CD4-positive, alpha-beta T cell (primary cell): ENCODE measurements around the gene HECW1. TPM values are rescaled to one million over a fixed set of nuclear protein-coding genes. Genes with fewer than 3 reads are reported as not detected.

Source experiments
- ATAC-seq: fragments of 200-7000 bp; cut with Tn5 transposase; one replicate; pipeline ENCODE4 v1.10.0; 2022; ENCODE audit warnings: mild to moderate bottlenecking; ENCODE audit not compliant: poor library complexity
- CTCF ChIA-PET: fragments of 350-600 bp; sonication (Branson Sonifier 250); formaldehyde crosslinking; loops from one replicate; lab custom pipeline; 2021; ENCODE audit warnings: antibody characterized with exemption, inconsistent platforms; lab: Charles Lee
- POLR2A ChIA-PET: fragments of 350-600 bp; sonication (Branson Sonifier 250); formaldehyde crosslinking; loops from one replicate; lab custom pipeline; 2021; ENCODE audit warnings: antibody characterized with exemption, inconsistent platforms; lab: Charles Lee
- DNase-seq, 14 experiments: peaks; one replicate each; pipeline ENCODE4 v3.0.0-alpha.2; 2013 to 2020; ENCODE audit warnings: mixed read lengths in 2 of 14
- H3K27ac ChIP-seq, 2 donors: one replicate each; pipeline versions ENCODE4 v1.5.1 to v1.7.0; 2013; ENCODE audit warnings: low read length in 2 of 2, low read depth in 1 of 2, mild to moderate bottlenecking in 1 of 2
- H3K27me3 ChIP-seq, 2 experiments: 1 replicate in 1 of 2; 2 replicates in 1 of 2; pipeline versions ENCODE4 v1.6.1 to v1.7.0; 2013; ENCODE audit warnings: low read length in 2 of 2, control low read depth in 1 of 2, mild to moderate bottlenecking in 1 of 2, moderate library complexity in 1 of 2; ENCODE audit not compliant: insufficient read depth in 2 of 2, control insufficient read depth in 1 of 2
- H3K36me3 ChIP-seq: one replicate; pipeline ENCODE4 v1.6.1; 2013; ENCODE audit warnings: low read length, control low read depth; ENCODE audit not compliant: insufficient read depth
- H3K4me1 ChIP-seq: one replicate; pipeline ENCODE4 v1.6.1; 2013; ENCODE audit warnings: low read length, control low read depth; ENCODE audit not compliant: insufficient read depth
- H3K4me3 ChIP-seq: one replicate; pipeline ENCODE4 v1.5.1; 2013; ENCODE audit warnings: mild to moderate bottlenecking, low read length, moderate library complexity
- H3K9me3 ChIP-seq, 2 experiments: 1 replicate in 1 of 2; 2 replicates in 1 of 2; pipeline versions ENCODE4 v1.6.1 to v1.7.0; 2013; ENCODE audit warnings: low read length in 2 of 2, mild to moderate bottlenecking in 2 of 2, control low read depth in 1 of 2, moderate library complexity in 1 of 2; ENCODE audit not compliant: control insufficient read depth in 1 of 2, insufficient read depth in 1 of 2
- H3K27ac Mint-ChIP-seq: one replicate; pipeline ENCODE4 v1.8.0; 2020; ENCODE audit warnings: mixed read lengths
- H3K27me3 Mint-ChIP-seq: one replicate; pipeline ENCODE4 v1.8.0; 2021; ENCODE audit warnings: mixed read lengths
- H3K36me3 Mint-ChIP-seq: one replicate; pipeline ENCODE4 v1.8.0; 2021; ENCODE audit warnings: low read depth, mixed read lengths
- H3K4me1 Mint-ChIP-seq: one replicate; pipeline ENCODE4 v1.8.0; 2021; ENCODE audit warnings: low read depth, mixed read lengths
- H3K4me3 Mint-ChIP-seq: one replicate; pipeline ENCODE4 v1.8.0; 2020; ENCODE audit warnings: mild to moderate bottlenecking, mixed read lengths
- H3K9me3 Mint-ChIP-seq: one replicate; pipeline ENCODE4 v1.8.0; 2020; ENCODE audit warnings: mixed read lengths
- CTCF ChIP-seq: fragments of 200-600 bp; IDR thresholded peaks from one replicate; pipeline ENCODE4 v1.8.0; 2022; ENCODE audit warnings: antibody characterized with exemption, mild to moderate bottlenecking
- intact Hi-C, 2 experiments: fragments of 100-400 bp; cut with DNase I in 1 of 2; cut with micrococcal nuclease in 1 of 2; formaldehyde crosslinking; loops; one replicate each; pipeline versions ENCODE4 v1.15.1 to v1.9.0; 2023 to 2025; cut with DNase I, micrococcal nuclease
- total RNA-seq, 174 experiments: library from RNA in 2 of 174; stranded (reverse) in 2 of 174; gene quantifications; one replicate each; pipeline ENCODE4 v1.2.3 and lab custom pipeline; 2021 to 2026

Gene HECW1
- total RNA-seq, 2 experiments from 2014 or later, result not detected

GRCh38 chr7:43377196-43377960 lies 264.9 kb downstream of the HECW1 start:
- H3K9me3 Mint-ChIP-seq, result no peaks in the 10 kb centered on the region
- no peak overlapping the region for H3K4me3 Mint-ChIP-seq
- Histone ChIP-seq H3K36me3 (no peaks in the 10 kb centered on the region), H3K4me1 (no peaks in the 10 kb centered on the region), H3K9me3 (no peaks in the 10 kb centered on the region), H3K27me3 (peaks cover 0 to 3% of the 10 kb centered on the region in 2 experiments), H3K4me3 (no peak overlapping the region), H3K27ac (no peak overlapping the region)
- H3K27ac Mint-ChIP-seq, result no peak overlapping the region
- no peaks in the 10 kb centered on the region for H3K4me1 Mint-ChIP-seq
- no peaks in the 10 kb centered on the region for H3K36me3 Mint-ChIP-seq
- TF ChIP-seq CTCF, result no peak
- ChIA-PET CTCF (no interaction called here), POLR2A (no interaction called here)
- no peak for DNase-seq
- ATAC-seq, result no peak
- intact Hi-C loops, result no loop called here
- H3K27me3 Mint-ChIP-seq, result peaks cover 27% of the 10 kb centered on the region

- ChIA-PET CTCF (no interaction called here), POLR2A (no interaction called here)
- intact Hi-C loops, result no loop called here
- ATAC-seq (no peak), DNase-seq (no peak)
- Histone ChIP-seq H3K27me3 (peaks cover 0 to 3% of the 10 kb centered on the region in 2 experiments), H3K4me3 (no peak overlapping the region), H3K27ac (no peak overlapping the region), H3K4me1 (no peaks in the 10 kb centered on the region), H3K36me3 (no peaks in the 10 kb centered on the region), H3K9me3 (no peaks in the 10 kb centered on the region)
- Mint-ChIP-seq H3K9me3 (no peaks in the 10 kb centered on the region), H3K4me3 (no peak overlapping the region), H3K27ac (no peak overlapping the region), H3K36me3 (no peaks in the 10 kb centered on the region), H3K4me1 (no peaks in the 10 kb centered on the region), H3K27me3 (peaks cover 29% of the 10 kb centered on the region)
- no peak for TF ChIP-seq CTCF
Measured at GRCh38 chr7:43379210-43379609, 266.8 kb downstream of the HECW1 start.

GRCh38 chr7:43384616-43385308 lies 272.3 kb downstream of the HECW1 start:
- Mint-ChIP-seq H3K4me1 (no peaks in the 10 kb centered on the region), H3K4me3 (no peak overlapping the region), H3K9me3 (no peaks in the 10 kb centered on the region), H3K27ac (no peak overlapping the region), H3K27me3 (peaks cover 29% of the 10 kb centered on the region), H3K36me3 (no peaks in the 10 kb centered on the region)
- Histone ChIP-seq H3K27me3 (no peaks in the 10 kb centered on the region), H3K4me1 (no peaks in the 10 kb centered on the region), H3K27ac (no peak overlapping the region), H3K9me3 (peaks cover 0 to 3% of the 10 kb centered on the region in 2 experiments), H3K4me3 (no peak overlapping the region), H3K36me3 (no peaks in the 10 kb centered on the region)
- intact Hi-C loops, result no loop called here
- TF ChIP-seq CTCF, result no peak
- CTCF ChIA-PET, result no interaction called here
- DNase-seq (no peak), ATAC-seq (no peak)
- POLR2A ChIA-PET, result no interaction called here
